H1 (cell line): ENCODE results near the gene TPRG1L. TPM values are rescaled to one million over a fixed set of nuclear protein-coding genes. Genes with fewer than 3 reads are reported as not detected.

ENCODE experiments used
- JUND ChIP-seq: IDR thresholded peaks from 2 replicates; pipeline ENCODE4 v1.6.1; 2011; ENCODE audit warnings: mild to moderate bottlenecking, improper control_type of control experiment, low read length
- KDM5A ChIP-seq: fragments of 200-600 bp; IDR thresholded peaks from 2 replicates; pipeline ENCODE4 v1.7.1; 2012; ENCODE audit warnings: mild to moderate bottlenecking, low read length, inconsistent platforms, mixed read lengths
- POU5F1 ChIP-seq: IDR thresholded peaks from 2 replicates; pipeline ENCODE4 v1.6.1; 2011; ENCODE audit warnings: low read depth, mild to moderate bottlenecking, low read length, moderate library complexity
- SUZ12 ChIP-seq: fragments of 200-600 bp; sonication (generic); IDR thresholded peaks from 2 replicates; pipeline ENCODE4 v1.6.1; 2012; ENCODE audit warnings: mild to moderate bottlenecking, inconsistent platforms, low read length, moderate library complexity, mixed read lengths
- polyA plus RNA-seq, 7 experiments: library from polyadenylated mRNA; depleted of rRNA in 3 of 7; stranded (reverse) in 5 of 7; unstranded in 2 of 7; fragments of >200 nt in 5 of 7; fragments of 200-250 nt in 2 of 7; gene quantifications; 1 replicate in 5 of 7; 2 replicates in 1 of 7; 4 replicates in 1 of 7; pipeline versions ENCODE4 v1.2.1 to v1.2.3, GENCODE V29; 2011 to 2013; ENCODE audit warnings: missing spikeins in 2 of 7, mixed read lengths in 2 of 7
- total RNA-seq: library from RNA; stranded (reverse); fragmentation: NEBNext Ultra II Directional; extraction: Animal tissue kit (Norgen Biotek cat#: 25700); gene quantifications from 2 replicates; pipeline ENCODE4 v1.2.1, GENCODE V29; 2021
- TF ChIP-seq, protein P1 (sequence below), 3 experiments: IDR thresholded peaks; 1 replicate in 2 of 3; 2 replicates in 1 of 3; pipeline versions ENCODE4 v1.5.1 to v1.6.1; 2011; ENCODE audit warnings: low read length in 3 of 3, mild to moderate bottlenecking in 3 of 3, inconsistent platforms in 2 of 3, low read depth in 1 of 3, moderate library complexity in 1 of 3; ENCODE audit not compliant: insufficient read depth in 1 of 3; ENCODE audit errors: control extremely low read depth in 1 of 3
- TF ChIP-seq, protein P2 (sequence below): IDR thresholded peaks from 2 replicates; pipeline ENCODE4 v1.6.1; 2011; ENCODE audit warnings: low read length, improper control_type of control experiment
- TF ChIP-seq, protein P3 (sequence below): fragments of 300-600 bp; sonication (generic); IDR thresholded peaks from 2 replicates; pipeline ENCODE4 v1.7.1; 2012; ENCODE audit warnings: low read length, moderate library complexity, mild to moderate bottlenecking, inconsistent platforms; ENCODE audit not compliant: insufficient replicate concordance

TPRG1L gene
- total and polyA plus RNA-seq, 2 of the 8 experiments (the other 6 are each of a cell fraction or from before 2014, with no cell fraction given), result 21.7 to 22.3 TPM

DNA sequence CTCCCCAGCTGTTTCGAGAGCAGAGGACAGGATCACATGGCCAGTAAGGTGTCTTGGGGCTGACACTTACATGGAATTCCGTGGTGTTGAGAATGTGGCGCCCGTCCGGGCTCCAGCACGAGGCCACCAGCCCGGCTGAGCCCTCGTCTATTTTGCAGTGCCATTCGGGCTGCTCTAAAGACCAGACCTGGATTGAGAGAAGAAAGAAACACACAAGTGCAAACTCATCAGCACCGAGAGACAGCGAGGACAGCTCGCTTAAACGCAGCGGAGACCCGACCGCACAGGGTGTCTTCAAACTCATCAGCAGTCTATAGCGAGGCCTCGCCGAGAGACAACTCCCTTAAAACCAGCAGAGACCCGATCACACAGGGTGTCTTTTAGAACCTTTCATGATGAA is 21.8 kb downstream of the TPRG1L start (continued):
- TF ChIP-seq, protein P1, sequence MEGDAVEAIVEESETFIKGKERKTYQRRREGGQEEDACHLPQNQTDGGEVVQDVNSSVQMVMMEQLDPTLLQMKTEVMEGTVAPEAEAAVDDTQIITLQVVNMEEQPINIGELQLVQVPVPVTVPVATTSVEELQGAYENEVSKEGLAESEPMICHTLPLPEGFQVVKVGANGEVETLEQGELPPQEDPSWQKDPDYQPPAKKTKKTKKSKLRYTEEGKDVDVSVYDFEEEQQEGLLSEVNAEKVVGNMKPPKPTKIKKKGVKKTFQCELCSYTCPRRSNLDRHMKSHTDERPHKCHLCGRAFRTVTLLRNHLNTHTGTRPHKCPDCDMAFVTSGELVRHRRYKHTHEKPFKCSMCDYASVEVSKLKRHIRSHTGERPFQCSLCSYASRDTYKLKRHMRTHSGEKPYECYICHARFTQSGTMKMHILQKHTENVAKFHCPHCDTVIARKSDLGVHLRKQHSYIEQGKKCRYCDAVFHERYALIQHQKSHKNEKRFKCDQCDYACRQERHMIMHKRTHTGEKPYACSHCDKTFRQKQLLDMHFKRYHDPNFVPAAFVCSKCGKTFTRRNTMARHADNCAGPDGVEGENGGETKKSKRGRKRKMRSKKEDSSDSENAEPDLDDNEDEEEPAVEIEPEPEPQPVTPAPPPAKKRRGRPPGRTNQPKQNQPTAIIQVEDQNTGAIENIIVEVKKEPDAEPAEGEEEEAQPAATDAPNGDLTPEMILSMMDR (IDR thresholded peaks at IDR 0.05; ENCODE audit: control extremely low read depth in 1 of 3, insufficient read depth in 1 of 3, low read depth in 1 of 3, low read length in 3 of 3), result no peak
- TF ChIP-seq, protein P2, sequence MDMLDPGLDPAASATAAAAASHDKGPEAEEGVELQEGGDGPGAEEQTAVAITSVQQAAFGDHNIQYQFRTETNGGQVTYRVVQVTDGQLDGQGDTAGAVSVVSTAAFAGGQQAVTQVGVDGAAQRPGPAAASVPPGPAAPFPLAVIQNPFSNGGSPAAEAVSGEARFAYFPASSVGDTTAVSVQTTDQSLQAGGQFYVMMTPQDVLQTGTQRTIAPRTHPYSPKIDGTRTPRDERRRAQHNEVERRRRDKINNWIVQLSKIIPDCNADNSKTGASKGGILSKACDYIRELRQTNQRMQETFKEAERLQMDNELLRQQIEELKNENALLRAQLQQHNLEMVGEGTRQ, result no peak
- TF ChIP-seq SUZ12 (no peak), JUND (no peak), POU5F1 (no peak), KDM5A (no peak)
- TF ChIP-seq, protein P3, sequence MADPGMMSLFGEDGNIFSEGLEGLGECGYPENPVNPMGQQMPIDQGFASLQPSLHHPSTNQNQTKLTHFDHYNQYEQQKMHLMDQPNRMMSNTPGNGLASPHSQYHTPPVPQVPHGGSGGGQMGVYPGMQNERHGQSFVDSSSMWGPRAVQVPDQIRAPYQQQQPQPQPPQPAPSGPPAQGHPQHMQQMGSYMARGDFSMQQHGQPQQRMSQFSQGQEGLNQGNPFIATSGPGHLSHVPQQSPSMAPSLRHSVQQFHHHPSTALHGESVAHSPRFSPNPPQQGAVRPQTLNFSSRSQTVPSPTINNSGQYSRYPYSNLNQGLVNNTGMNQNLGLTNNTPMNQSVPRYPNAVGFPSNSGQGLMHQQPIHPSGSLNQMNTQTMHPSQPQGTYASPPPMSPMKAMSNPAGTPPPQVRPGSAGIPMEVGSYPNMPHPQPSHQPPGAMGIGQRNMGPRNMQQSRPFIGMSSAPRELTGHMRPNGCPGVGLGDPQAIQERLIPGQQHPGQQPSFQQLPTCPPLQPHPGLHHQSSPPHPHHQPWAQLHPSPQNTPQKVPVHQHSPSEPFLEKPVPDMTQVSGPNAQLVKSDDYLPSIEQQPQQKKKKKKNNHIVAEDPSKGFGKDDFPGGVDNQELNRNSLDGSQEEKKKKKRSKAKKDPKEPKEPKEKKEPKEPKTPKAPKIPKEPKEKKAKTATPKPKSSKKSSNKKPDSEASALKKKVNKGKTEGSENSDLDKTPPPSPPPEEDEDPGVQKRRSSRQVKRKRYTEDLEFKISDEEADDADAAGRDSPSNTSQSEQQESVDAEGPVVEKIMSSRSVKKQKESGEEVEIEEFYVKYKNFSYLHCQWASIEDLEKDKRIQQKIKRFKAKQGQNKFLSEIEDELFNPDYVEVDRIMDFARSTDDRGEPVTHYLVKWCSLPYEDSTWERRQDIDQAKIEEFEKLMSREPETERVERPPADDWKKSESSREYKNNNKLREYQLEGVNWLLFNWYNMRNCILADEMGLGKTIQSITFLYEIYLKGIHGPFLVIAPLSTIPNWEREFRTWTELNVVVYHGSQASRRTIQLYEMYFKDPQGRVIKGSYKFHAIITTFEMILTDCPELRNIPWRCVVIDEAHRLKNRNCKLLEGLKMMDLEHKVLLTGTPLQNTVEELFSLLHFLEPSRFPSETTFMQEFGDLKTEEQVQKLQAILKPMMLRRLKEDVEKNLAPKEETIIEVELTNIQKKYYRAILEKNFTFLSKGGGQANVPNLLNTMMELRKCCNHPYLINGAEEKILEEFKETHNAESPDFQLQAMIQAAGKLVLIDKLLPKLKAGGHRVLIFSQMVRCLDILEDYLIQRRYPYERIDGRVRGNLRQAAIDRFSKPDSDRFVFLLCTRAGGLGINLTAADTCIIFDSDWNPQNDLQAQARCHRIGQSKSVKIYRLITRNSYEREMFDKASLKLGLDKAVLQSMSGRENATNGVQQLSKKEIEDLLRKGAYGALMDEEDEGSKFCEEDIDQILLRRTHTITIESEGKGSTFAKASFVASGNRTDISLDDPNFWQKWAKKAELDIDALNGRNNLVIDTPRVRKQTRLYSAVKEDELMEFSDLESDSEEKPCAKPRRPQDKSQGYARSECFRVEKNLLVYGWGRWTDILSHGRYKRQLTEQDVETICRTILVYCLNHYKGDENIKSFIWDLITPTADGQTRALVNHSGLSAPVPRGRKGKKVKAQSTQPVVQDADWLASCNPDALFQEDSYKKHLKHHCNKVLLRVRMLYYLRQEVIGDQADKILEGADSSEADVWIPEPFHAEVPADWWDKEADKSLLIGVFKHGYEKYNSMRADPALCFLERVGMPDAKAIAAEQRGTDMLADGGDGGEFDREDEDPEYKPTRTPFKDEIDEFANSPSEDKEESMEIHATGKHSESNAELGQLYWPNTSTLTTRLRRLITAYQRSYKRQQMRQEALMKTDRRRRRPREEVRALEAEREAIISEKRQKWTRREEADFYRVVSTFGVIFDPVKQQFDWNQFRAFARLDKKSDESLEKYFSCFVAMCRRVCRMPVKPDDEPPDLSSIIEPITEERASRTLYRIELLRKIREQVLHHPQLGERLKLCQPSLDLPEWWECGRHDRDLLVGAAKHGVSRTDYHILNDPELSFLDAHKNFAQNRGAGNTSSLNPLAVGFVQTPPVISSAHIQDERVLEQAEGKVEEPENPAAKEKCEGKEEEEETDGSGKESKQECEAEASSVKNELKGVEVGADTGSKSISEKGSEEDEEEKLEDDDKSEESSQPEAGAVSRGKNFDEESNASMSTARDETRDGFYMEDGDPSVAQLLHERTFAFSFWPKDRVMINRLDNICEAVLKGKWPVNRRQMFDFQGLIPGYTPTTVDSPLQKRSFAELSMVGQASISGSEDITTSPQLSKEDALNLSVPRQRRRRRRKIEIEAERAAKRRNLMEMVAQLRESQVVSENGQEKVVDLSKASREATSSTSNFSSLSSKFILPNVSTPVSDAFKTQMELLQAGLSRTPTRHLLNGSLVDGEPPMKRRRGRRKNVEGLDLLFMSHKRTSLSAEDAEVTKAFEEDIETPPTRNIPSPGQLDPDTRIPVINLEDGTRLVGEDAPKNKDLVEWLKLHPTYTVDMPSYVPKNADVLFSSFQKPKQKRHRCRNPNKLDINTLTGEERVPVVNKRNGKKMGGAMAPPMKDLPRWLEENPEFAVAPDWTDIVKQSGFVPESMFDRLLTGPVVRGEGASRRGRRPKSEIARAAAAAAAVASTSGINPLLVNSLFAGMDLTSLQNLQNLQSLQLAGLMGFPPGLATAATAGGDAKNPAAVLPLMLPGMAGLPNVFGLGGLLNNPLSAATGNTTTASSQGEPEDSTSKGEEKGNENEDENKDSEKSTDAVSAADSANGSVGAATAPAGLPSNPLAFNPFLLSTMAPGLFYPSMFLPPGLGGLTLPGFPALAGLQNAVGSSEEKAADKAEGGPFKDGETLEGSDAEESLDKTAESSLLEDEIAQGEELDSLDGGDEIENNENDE, result no peak
